HepG2 (cell line): ENCODE data around the gene EEF1A1. TPM values are rescaled to one million over a fixed set of nuclear protein-coding genes. Genes with fewer than 3 reads are reported as not detected.

Source experiments
- FOXP1 ChIP-seq, 2 experiments: fragments of 450-650 bp in 1 of 2; IDR thresholded peaks; 2 replicates each; pipeline ENCODE4 v1.6.1; 2017 to 2018; ENCODE audit warnings: antibody characterized with exemption in 1 of 2
- MYNN ChIP-seq: sonication (generic); formaldehyde crosslinking; IDR thresholded peaks from 2 replicates; pipeline ENCODE4 v1.4.0; 2020; ENCODE audit warnings: mild to moderate bottlenecking, low read depth, missing genetic modification reagents
- PHB2 ChIP-seq: fragments of 450-650 bp; IDR thresholded peaks from 2 replicates; pipeline ENCODE4 v1.6.1; 2018; ENCODE audit not compliant: partially characterized antibody
- TBP ChIP-seq: sonication (generic); formaldehyde crosslinking; IDR thresholded peaks from 2 replicates; pipeline ENCODE4 v1.5.0; 2020; ENCODE audit warnings: missing genetic modification reagents
- TBX3 ChIP-seq: fragments of 450-650 bp; IDR thresholded peaks from 2 replicates; pipeline ENCODE4 v1.6.1; 2017; ENCODE audit warnings: antibody characterized with exemption, mild to moderate bottlenecking, inconsistent platforms, borderline replicate concordance
- TEAD2 ChIP-seq: sonication (generic); formaldehyde crosslinking; IDR thresholded peaks from 2 replicates; pipeline ENCODE4 v1.9.0; 2021; ENCODE audit warnings: missing genetic modification reagents
- TOE1 ChIP-seq: sonication (generic); formaldehyde crosslinking; IDR thresholded peaks from 2 replicates; pipeline ENCODE4 v1.4.0; 2020; ENCODE audit warnings: mild to moderate bottlenecking, missing genetic modification reagents
- ZBTB42 ChIP-seq: sonication (generic); formaldehyde crosslinking; IDR thresholded peaks from 2 replicates; pipeline ENCODE4 v1.5.0; 2020; ENCODE audit warnings: mild to moderate bottlenecking, missing genetic modification reagents
- ZNF207 ChIP-seq: fragments of 450-650 bp; IDR thresholded peaks from 2 replicates; pipeline ENCODE4 v1.6.1; 2016; ENCODE audit warnings: antibody characterized with exemption, borderline replicate concordance
- ZNF224 ChIP-seq: sonication (generic); formaldehyde crosslinking; IDR thresholded peaks from 2 replicates; pipeline ENCODE4 v1.5.0; 2020; ENCODE audit warnings: mild to moderate bottlenecking, missing genetic modification reagents
- ZNF468 ChIP-seq: sonication (generic); formaldehyde crosslinking; IDR thresholded peaks from 2 replicates; pipeline ENCODE4 v1.8.0; 2022; ENCODE audit warnings: mild to moderate bottlenecking, moderate library complexity, missing genetic modification reagents
- ZNF512B ChIP-seq: sonication (generic); formaldehyde crosslinking; IDR thresholded peaks from 2 replicates; pipeline ENCODE4 v1.5.1; 2020; ENCODE audit warnings: missing genetic modification reagents, mild to moderate bottlenecking, borderline replicate concordance
- ZNF761 ChIP-seq: sonication (generic); formaldehyde crosslinking; conservative IDR thresholded peaks from 2 replicates; pipeline ENCODE4 v1.4.0; 2020; ENCODE audit warnings: mild to moderate bottlenecking, missing genetic modification reagents
- ZSCAN31 ChIP-seq: sonication (generic); formaldehyde crosslinking; IDR thresholded peaks from 2 replicates; pipeline ENCODE4 v1.5.0; 2020; ENCODE audit warnings: low read depth, mild to moderate bottlenecking, missing genetic modification reagents
- polyA plus RNA-seq, 8 experiments: library from polyadenylated mRNA; depleted of rRNA in 3 of 8; stranded (reverse) in 7 of 8; unstranded in 1 of 8; fragments of >200 nt; fragmentation: Illumina TruSeq in 4 of 8; extraction: Trizol in 4 of 8; gene quantifications; 2 replicates each; pipeline versions ENCODE4 v1.2.1 to v1.2.3, GENCODE V29; 2011 to 2016; ENCODE audit warnings: low read depth in 4 of 8, missing spikeins in 1 of 8, mixed read lengths in 1 of 8; ENCODE audit not compliant: insufficient read depth in 1 of 8
- total RNA-seq, 5 experiments: library from RNA; depleted of rRNA; stranded (reverse); fragments of >200 nt; fragmentation: Illumina TruSeq; extraction: Trizol; gene quantifications; 2 replicates each; pipeline ENCODE4 v1.2.3, GENCODE V29; 2016; ENCODE audit warnings: low read depth in 1 of 5
- TF ChIP-seq, protein P1 (sequence below): sonication (generic); formaldehyde crosslinking; IDR thresholded peaks from 2 replicates; pipeline ENCODE4 v1.4.0; 2020; ENCODE audit warnings: missing genetic modification reagents, borderline replicate concordance
- TF ChIP-seq, protein P2 (sequence below): sonication (generic); formaldehyde crosslinking; conservative IDR thresholded peaks from 2 replicates; pipeline ENCODE4 v1.8.0; 2022; ENCODE audit warnings: mild to moderate bottlenecking, moderate library complexity, missing genetic modification reagents
- TF ChIP-seq, protein P3 (sequence below): IDR thresholded peaks from 2 replicates; pipeline ENCODE4 v1.6.1; 2016; ENCODE audit warnings: missing compliant biosample characterization, missing genetic modification reagents, borderline replicate concordance

Gene EEF1A1
- total and polyA plus RNA-seq, 2 of the 13 experiments (the other 11 are each of a cell fraction or from before 2014, with no cell fraction given) = 13,726 to 17,172 TPM

DNA sequence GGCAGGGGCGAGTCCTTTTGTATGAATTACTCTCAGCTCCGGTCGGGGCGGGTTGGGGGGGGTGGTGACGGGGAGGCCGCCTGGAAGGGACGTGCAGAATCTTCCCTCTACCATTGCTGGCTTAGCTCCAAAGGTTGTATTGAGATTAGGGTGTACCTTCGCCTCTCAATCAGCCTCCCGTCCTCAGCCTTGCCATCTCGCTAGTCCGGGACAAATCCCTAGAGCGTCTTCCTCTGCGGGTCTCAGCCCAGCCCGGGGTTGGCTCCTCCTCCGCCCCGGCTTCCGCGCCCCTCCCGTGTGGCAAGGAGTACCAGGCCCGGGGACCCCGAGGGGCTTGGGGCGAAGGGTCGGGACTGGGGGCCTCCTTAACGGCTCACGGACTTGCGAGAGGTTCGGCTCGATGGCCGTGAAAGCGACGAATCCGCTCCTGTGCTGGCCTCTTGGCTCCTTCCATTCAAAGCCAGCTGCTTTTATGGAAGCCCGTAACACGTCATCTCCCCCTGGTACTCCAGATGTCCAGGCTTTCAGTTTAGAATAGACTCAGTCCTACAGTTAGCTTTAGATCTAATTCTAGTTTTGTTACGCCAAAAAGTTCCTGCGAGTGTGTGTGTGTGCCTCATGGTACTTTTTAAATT is 636 bp upstream of the EEF1A1 start (continued):
- TF ChIP-seq, protein P1, sequence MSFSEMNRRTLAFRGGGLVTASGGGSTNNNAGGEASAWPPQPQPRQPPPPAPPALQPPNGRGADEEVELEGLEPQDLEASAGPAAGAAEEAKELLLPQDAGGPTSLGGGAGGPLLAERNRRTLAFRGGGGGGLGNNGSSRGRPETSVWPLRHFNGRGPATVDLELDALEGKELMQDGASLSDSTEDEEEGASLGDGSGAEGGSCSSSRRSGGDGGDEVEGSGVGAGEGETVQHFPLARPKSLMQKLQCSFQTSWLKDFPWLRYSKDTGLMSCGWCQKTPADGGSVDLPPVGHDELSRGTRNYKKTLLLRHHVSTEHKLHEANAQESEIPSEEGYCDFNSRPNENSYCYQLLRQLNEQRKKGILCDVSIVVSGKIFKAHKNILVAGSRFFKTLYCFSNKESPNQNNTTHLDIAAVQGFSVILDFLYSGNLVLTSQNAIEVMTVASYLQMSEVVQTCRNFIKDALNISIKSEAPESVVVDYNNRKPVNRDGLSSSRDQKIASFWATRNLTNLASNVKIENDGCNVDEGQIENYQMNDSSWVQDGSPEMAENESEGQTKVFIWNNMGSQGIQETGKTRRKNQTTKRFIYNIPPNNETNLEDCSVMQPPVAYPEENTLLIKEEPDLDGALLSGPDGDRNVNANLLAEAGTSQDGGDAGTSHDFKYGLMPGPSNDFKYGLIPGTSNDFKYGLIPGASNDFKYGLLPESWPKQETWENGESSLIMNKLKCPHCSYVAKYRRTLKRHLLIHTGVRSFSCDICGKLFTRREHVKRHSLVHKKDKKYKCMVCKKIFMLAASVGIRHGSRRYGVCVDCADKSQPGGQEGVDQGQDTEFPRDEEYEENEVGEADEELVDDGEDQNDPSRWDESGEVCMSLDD (CRISPR knock-in tag) = 0 out of 2 replicates have a peak, but pooled peaks have one; percentile 17
- TF ChIP-seq ZNF224 (CRISPR knock-in tag) (no peak), ZNF468 (CRISPR knock-in tag) (no peak), TBP (CRISPR knock-in tag) (no peak), TOE1 (CRISPR knock-in tag) (no peak), TBX3 (no peak), ZBTB42 (no peak), ZNF207 (no peak), FOXP1 (IDR thresholded peaks at IDR 0.05) (no peak), FOXP1 (CRISPR knock-in tag; IDR thresholded peaks at IDR 0.05) (no peak), ZNF761 (CRISPR knock-in tag) (peak; percentile 68; the same call in 1 of the 2 replicates), ZSCAN31 (CRISPR knock-in tag) (no peak), PHB2 (no peak), ZNF512B (CRISPR knock-in tag) (no peak), MYNN (CRISPR knock-in tag) (no peak), TEAD2 (CRISPR knock-in tag) (no peak)
- TF ChIP-seq, protein P2, sequence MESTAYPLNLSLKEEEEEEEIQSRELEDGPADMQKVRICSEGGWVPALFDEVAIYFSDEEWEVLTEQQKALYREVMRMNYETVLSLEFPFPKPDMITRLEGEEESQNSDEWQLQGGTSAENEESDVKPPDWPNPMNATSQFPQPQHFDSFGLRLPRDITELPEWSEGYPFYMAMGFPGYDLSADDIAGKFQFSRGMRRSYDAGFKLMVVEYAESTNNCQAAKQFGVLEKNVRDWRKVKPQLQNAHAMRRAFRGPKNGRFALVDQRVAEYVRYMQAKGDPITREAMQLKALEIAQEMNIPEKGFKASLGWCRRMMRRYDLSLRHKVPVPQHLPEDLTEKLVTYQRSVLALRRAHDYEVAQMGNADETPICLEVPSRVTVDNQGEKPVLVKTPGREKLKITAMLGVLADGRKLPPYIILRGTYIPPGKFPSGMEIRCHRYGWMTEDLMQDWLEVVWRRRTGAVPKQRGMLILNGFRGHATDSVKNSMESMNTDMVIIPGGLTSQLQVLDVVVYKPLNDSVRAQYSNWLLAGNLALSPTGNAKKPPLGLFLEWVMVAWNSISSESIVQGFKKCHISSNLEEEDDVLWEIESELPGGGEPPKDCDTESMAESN (CRISPR knock-in tag) = peak; percentile 13; the same call in 1 of the 2 replicates
- TF ChIP-seq, protein P3, sequence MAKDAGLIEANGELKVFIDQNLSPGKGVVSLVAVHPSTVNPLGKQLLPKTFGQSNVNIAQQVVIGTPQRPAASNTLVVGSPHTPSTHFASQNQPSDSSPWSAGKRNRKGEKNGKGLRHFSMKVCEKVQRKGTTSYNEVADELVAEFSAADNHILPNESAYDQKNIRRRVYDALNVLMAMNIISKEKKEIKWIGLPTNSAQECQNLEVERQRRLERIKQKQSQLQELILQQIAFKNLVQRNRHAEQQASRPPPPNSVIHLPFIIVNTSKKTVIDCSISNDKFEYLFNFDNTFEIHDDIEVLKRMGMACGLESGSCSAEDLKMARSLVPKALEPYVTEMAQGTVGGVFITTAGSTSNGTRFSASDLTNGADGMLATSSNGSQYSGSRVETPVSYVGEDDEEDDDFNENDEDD (CRISPR knock-in tag) = no peak; the same call in 1 of the 2 replicates
